ENCODE results near the gene SLC37A1.

DNA sequence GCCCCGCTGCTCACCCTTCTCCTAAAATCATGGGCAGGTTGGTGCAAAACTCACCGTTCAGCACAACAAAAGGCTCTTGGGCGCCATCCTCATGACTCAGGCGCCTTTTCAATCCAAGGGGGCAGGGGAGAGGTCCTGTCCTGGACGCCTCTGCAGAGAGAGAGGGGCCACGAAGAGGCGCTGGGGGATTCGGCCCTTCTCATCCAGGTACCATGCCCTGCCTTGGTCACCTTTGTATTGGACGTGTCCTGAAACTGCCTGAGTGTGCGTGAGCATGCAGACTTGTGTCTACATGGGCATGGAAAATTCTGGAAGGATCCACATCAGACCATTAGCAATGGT is 53.5 kb downstream of the SLC37A1 start:
- TF ChIP-seq CTCF (conservative IDR thresholded peaks at IDR 0.05; ENCODE audit: low read depth, low read length), result no peak
- no peak for TF ChIP-seq EZH2 (IDR thresholded peaks at IDR 0.05; ENCODE audit: borderline replicate concordance, low read depth, low read length, poor library complexity, severe bottlenecking)

Data from A673 (cell line).